Limb (tissue), 2 donors: ENCODE data around the gene EHD3.
"Not testable (repeated sequence)": the region's sequence is repeated elsewhere in the genome, so short reads cannot be mapped to it uniquely, and the experiment has no call there.

ENCODE experiments used
- DNase-seq, 2 donors: peaks; one replicate each; pipeline ENCODE4 v3.0.0-alpha.2; 2016; ENCODE audit errors: extremely low spot score in 2 of 2

EHD3 gene

DNA sequence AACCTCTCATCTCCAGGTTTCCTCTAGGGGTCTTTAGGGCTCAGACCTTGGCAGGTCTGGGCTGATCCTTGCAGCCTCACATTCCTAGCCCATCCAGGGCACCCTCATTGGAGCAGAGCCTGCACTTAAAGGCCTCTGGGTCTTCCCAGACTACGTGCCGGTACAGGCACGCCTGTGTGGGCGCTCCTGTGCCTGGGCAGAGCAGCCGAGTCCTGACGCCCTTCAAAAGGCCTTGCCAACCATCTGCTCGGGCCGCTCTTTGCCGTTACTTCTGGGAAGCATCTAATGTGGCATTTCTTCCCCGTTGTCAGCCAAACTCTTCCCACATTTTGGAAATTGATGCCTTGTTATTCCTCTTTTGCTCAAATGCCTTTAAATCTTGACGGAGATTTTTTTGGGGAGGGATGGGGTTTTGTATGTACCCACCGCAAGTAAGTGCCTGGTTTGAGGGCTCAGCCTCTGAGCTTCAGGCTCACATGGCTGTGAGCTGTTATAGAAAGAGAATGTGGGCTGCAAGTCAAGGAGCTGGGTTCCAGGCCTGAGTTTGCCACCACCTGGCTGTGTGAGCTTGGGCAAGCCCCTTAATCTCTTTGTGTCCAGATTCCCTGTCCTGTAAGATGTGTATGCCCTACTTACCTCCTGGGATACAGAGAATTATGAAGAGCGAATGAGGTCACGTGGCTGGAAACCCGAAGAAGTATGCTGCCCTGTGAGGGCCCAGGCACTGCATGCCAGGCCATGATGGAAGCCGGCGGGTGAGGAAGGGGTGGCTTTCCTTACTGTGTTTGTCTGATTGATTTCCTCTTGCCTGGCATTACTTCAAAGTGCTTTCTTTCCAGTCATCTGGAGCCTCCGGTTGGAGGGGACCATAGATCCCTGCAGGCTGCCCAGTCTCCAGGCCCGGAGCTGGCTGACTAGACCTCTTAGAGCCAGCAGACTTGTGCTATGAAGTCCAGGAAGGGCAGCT is 20.6 kb downstream of the EHD3 start:
- DNase-seq = no peak

DNA sequence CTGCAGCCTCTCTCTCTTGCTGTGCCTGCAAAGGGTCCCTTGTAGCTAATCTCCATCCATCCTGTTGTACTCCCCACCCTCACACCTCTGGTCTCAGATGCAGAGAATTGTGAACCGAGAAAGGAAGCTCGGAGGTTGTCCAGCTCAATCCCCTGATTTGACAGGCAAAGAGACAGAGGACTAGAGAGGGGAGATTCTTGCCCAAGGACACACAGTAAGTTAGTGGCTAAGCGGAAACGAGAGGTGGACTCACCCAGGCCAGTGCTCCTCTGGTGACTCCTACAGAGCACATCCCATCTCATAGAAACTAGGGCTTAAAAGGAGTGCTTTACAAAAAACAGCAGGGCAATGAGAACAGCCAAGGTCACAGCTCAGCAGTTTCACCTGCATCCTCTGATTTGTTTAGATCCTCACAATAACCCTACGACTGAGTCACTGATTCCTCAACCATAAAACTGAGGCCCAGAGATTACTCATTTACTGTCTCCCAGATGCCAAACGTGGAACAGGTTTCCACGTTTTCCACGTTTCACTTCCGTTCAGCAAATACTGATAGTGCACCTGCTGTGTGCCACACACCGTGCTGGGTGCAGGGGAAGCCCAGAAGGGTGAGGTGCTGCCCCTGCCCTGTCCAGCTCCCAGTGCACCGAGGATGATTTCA is 22.1 kb downstream of the EHD3 start:
- DNase-seq = no peak

DNA sequence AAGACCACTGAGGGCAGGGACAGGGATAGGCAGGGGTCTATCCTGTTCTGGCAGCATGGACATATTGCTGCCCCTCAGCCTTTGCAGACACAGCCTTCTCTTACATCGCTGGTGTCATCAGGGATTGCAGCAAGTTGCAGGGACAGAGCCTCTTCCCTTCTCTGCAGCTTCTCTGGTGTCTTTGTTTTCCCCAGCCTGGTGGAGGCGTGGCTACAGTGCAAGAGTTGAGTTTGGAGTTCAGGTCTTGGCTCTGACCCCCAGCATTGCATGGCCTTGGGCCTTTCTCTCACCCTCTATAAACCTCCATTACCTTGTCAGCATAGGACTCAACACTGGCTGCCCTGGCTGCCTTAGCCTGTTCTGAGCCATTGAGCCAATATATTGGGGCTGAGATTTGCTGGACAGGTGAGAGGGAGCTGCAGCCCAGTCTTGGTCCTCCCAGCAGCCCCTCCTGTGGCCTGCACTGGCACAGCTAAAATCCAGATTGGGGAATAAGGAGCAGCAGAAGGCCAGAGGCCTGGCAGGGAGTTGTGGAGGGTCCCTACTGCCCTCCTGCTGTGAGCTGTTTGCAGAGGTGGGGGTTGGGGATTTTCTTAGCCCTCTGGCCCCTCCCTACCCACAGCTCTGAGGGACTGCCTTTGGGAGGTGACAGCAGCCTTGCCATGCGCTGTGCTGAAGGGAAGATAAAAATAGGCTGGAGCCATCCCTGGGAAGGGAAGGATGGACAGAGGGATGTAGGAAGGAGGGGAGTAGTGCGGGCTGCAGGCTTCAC is 22.8 kb downstream of the EHD3 start:
- no peak for DNase-seq

DNA sequence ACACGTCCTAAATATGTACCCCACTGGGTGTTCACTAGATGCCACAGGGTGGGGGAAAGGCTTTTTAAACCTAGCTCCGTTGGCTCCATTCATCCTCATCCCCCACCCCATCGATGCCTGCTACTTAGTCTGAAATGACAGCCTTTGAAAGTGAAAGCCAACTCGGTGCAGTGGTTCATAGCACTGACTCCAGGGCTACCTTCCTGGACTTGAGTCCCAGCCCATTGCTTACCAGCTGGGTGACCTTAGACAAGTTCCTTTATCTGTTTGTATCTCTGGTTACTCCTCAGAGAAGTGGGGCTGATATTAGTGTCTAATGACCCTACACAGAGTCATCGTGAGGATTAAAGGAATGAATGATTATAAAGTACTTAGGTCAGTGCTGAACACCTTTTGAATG is 24.4 kb downstream of the EHD3 start:
- DNase-seq = no peak

DNA sequence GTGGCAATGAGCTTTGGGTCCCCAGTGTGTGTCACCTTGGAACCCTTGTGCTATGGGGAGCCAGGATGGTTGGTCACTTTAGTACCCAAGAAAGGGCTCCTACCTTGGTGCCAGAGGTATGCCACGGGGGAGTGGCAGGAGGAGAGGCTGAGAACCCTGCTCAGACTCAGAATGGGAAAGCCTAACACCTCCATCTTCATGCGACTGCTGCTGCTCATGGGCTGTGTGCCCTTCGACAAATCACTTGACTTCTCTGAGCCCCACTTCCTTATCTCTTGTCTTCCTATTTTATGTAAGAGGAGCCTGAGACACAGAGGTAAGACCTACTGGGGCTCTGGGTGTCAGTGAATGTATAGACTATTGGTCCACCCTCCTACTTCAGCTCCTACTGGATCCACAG is 25.1 kb downstream of the EHD3 start:
- DNase-seq = no peak

DNA sequence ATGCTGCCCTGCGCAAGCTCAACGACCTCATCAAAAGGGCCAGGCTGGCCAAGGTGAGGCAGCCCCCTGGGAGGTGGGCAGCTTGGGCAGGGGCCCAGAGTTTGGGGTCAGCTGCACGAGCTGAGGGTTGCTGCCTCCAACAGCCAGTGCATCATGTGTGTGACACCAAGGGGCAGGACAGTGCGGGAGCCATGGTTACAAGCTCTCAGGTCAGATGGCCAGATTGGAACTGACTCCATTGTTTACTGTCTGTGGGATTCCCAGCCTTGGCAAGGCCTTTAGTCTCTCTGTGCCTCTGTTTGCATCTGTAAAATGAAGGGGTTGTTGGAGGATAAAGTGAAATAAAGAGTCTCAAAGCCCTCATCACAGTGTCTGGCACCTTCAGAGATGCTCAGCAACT is 26.9 kb downstream of the EHD3 start:
- no peak for DNase-seq

DNA sequence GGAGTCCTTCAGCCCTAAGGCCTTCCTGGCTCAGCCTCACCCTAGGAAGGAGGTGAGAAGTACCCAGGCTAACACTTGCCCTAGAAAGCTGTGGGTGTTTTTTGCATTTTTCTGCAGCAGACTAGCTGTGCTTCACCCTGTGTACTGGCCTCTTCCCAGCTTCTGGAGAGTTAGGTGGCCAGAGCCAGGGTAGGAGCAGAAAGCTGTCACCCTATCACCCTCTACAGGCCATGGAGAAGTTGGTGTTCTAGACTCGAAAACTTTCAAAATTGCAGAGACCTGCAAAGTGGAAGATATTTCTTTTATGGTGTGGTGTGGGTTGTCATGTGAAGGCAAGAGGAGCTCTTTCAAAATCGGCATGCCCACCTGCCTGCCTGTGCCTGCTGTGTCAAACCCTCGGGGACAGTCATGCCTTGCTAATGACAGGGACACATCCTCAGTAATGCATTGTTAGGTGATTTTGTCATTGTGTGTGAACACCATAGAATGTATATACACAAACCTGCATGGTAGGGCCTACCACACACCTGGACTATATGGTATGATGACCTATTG is 29.8 kb downstream of the EHD3 start:
- no peak for DNase-seq

DNA sequence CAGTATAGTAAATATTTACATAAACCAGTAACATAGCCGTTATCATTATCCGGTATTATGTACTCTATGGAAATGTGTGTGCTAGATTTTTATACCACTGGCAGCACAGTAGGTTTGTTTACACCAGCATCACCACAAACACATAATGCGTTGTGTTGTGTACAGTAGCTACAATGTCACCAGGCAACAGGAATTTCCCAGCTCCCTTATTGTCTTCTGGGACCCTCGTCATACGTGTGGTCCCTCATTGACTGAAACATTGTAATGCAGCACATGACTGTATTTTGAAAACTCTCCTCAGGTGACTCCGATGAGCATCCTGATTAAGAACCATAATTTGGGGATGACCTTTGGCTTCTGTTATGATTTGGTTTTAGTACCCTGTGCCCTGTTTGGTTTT is 31.3 kb downstream of the EHD3 start:
- no peak for DNase-seq

DNA sequence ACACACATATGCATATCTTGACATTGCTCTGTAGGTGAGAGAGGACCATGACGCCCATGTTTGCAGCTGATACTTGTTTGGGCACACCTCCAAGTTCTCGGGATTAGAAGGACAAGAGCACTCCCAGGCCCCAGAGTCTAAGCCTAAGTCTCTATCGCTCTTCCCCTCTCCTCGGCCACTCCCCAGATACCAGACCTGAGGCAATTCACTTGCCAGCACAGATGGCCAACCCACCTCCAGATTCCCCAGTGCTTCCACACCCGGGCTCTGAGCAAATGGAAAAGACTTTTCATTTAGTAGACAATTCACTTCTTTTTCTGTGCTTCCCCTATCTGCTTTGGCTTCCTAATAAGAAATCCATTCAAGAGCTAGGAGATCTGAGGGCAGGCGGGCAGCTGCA is 32.9 kb downstream of the EHD3 start:
- no peak for DNase-seq

DNA sequence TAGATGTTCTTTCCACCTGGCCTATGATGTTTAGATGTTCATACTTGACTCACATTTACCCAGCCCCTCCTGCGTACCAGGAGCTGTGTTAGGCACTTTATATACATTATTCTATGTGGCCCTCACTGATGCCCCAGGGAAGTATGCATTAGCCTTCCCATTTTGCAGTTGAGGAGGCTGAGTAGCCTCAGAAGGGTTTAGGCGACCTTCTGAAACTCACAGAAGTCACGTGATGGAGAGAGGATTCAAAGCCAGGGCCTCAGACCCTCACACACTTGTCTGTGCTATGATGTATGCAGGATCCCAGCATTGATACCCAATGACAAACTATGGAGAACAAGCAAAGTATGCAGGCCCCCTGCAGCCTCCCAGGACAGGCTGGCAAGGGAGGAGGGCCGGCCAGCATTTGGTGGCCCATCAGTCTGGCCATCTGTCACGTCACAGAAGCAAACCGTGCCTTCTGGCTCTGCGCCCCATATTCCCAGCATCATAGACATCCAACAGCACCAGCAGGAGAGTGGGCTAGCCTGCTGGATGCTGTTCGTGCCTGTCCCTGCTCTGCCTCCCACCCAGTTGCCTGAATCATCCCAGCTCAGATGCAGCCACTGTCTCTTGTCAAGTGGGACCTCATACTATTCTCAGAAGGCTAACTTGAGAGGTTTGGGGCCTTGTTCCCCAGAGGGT is 33.6 kb downstream of the EHD3 start:
- DNase-seq = no peak

DNA sequence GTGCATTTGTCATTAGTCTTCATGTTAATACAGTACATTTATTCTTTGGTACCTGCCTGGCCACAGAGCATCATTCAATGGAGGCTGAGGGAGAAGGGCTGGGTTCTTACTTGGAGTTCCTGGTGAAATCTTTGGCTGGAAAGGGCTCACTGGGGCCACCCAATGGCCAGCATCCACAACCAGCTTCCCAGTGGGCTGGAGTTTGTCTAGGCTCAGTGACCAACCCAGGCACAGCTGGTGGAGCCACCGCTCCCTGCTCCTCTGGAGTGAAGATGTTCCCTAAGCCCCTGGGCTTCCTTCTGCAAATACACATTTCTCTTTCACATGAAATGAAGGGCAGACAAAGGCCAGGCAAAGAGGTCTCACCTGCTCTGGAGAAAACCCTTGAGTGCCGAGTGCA is 34.4 kb downstream of the EHD3 start:
- no peak for DNase-seq

DNA sequence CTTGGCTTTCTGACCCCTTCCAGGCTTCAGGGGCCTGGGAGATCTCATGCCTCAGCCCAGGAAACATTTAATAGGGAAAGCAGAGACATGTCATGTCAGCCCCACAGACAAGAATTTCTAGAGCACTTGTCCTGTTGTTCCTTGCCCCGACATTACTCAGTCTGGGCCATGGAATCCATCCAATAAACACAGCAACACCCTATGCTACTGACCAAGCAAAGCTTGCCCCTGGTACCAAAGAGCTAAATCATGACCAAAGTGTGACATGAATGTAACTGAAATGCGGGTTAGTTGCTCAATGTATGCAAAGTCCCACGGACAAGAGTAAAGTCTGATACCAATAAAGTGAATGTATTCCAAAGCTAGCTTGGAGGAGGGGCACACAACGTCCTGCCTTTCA is 35.1 kb downstream of the EHD3 start:
- DNase-seq = no peak

DNA sequence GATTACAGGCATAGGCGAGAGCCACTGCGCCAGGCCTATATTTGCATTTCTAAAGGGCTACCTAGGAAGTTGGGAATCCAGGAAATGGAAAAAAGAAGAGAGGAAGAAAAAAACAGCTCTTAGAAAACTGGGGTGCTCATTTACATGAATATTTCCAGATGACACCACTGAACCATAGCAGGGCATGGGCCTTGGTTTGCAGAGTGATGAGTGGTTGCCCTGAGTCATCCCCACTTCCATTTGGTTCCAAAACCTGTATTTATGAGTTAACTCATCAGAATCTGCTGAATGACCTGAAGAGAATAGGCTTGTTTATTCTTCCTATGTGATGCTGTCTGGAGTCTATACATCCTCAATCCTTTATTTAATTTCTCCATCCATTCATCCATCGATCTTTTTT is 36.2 kb downstream of the EHD3 start:
- DNase-seq = no peak

DNA sequence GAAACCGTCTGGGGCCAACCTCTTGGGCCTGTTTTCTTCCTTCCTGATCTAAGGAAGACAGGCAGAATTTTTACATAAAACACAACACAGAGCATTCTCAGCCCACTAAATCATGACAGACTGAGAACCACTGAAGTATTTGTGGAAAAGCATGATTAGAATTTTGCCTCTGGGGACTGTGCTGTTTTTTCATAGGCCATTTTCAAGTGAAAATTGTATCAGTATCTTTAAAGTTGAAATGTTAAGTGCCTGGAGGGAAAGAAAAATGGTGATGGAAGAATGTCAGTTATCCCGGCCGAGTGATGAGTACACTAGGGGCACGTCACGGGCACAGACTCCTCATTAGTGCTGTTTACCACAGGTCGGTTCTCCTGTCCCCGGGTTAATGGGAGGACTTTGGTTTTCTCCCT is 36.9 kb downstream of the EHD3 start:
- no peak for DNase-seq

DNA sequence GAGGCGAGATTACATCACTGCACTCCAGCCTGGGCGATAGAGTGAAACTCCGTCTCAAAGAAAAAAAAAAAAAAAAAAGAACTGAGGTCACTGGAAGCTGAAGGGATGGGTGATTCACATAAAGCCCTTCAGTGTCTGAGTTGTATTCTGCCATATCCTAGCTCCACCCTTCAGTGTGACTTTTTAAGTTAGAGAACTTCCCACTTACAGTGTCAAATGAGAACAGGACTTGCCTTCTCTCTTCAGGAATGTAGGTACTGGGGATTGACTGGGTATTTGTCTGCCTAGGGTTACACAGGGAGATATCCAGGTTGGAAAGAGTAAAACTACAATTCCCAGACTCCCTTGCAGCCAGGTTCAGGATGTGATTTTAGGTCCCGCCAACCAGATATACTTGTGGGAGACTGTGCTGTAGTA is 37.9 kb downstream of the EHD3 start:
- no peak for DNase-seq

DNA sequence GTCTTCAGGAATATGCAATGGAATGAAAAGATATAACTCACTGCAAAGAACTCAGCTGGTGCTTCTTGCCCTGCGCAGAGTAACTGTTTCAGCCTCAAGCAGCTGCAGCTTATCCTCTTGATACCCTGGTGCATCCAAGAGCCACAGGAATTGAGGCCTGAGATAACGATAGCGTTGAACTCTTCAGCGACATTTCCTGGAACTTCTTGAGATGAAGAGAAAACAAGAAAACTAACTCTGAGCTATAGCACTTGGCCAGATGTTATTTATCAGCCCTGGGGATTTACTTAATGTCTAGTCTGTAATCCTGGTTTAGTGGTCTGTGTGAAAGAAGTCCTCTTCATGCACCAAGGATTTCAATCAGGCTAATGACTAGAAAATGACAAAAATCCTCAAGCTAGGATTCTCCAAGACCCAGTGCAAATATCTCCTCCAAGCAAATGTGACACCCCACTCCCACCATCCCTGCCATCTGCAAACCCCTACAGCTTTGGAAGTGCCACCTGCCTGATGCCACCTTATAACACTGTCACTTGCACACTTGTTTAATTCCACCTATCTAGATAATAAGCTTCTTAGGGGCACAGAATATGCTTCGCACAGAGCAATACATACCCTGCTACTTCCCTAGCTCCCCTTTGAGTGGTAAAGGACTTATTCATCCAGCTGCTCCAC is 40.6 kb downstream of the EHD3 start:
- DNase-seq = no peak

DNA sequence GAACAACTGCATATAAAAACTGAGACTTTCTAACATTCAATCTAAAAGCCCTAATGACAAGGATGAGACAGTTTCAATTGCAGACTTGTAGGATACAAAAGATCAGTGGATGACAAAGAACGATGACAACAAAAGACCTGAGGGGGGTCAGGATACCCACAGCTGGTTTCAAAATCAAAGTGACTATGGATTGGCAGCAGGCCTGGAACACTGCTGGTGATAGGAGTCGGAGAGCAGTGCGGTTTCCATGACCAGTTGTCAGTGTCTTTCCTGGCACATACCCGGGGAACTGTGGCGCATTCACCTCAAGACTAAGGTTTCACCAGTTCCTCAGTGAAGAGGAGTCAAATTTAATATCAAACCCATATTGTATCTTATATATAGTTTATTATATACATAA is 42.0 kb downstream of the EHD3 start:
- no peak for DNase-seq

DNA sequence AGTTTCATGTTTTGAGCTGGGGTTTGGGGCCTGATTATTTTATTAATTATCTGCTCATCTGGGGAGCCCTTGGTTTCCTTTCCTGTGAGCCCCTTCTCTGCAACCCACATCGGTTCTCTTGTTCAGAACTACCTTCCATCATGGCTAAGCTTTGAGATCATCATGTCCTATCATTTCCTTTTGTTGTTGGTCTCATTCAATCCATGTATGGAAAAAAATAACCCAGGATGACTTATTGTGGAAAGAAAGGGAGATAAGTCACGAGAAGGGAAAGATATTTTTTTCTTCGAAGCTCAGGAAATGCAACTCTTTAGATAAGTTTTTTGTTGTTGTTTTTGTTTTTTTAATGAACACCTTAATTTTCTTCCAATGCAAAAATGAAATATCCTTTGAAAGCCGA is 43.7 kb downstream of the EHD3 start:
- no peak for DNase-seq

DNA sequence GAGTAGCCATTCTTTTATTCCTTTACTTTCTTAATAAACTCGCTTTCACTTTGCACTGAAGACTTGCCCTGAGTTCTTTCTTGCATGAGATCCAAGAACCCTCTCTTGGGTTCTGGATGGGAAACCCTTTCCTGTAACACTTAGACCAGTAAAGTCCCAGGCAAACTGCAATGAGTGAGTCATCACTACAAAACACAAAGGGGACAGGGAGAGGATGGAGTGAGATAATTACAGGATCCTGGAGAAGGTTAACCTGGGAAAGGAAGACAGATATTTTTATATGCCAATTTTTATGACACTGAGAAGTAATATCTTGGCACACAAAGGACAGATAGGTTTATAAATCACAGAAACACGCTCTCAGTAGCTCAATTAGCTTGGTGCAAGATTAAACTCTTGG is 48.7 kb downstream of the EHD3 start:
- no peak for DNase-seq

DNA sequence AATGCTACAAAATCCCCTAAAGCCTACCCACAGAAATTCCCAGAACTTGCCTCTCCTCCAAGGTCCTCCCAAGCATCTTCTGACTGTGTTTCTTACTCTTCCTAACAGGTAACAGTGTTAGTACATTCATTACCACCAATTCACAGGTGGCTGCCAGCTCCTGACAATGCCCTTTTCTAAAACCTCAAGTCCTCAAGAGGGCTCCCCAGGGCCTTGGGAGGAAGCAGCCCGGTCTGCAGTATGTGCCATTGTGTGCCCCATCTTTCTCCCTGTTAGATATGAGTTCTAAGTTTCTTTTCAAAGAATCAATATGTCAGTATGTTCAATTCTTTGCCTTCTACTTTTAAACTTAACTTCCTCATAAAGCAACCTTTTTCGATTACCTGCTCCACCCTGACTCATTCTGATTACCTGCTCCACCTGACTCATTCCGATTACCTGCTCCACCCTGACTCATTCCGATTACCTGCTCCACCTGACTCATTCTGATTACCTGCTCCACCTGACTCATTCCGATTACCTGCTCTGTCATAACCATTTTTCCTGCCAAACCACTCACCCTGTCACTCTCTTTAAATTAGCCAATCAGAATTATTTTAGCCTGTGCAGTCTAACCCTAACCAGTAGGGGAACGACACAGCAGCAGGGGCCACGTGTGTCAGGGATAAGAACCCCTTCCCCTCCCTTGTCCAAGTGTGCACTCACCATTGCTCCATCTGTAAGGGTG is 49.4 kb downstream of the EHD3 start:
- DNase-seq = not testable (repeated sequence)
